Activated naive CD4-positive, alpha-beta T cell treated with anti-CD3 and anti-CD28 coated beads, Interleukin-2, amount 10 ng/mL, durations not matched to agents 7 days and 5 days (primary cell): ENCODE data around the gene KRT81.

Experiments used
- CTCF ChIA-PET: fragments of 350-600 bp; sonication (Branson Sonifier 250); formaldehyde crosslinking; loops from one replicate; lab custom pipeline; 2021; ENCODE audit warnings: antibody characterized with exemption; lab: Charles Lee
- DNase-seq: peaks from one replicate; pipeline ENCODE4 v3.0.0-alpha.2; 2020
- H3K27ac Mint-ChIP-seq: one replicate; pipeline ENCODE4 v1.8.0; 2021; ENCODE audit warnings: mild to moderate bottlenecking, moderate library complexity, mixed read lengths
- H3K27me3 Mint-ChIP-seq: one replicate; pipeline ENCODE4 v1.8.0; 2021; ENCODE audit warnings: mild to moderate bottlenecking, mixed read lengths
- H3K36me3 Mint-ChIP-seq: one replicate; pipeline ENCODE4 v1.8.0; 2021; ENCODE audit warnings: mixed read lengths
- H3K4me1 Mint-ChIP-seq: one replicate; pipeline ENCODE4 v1.8.0; 2021; ENCODE audit warnings: mixed read lengths
- H3K4me3 Mint-ChIP-seq: one replicate; pipeline ENCODE4 v1.8.0; 2021; ENCODE audit warnings: mild to moderate bottlenecking, moderate library complexity, mixed read lengths
- H3K9me3 Mint-ChIP-seq: one replicate; pipeline ENCODE4 v1.8.0; 2021; ENCODE audit warnings: mixed read lengths

The KRT81 gene

DNA sequence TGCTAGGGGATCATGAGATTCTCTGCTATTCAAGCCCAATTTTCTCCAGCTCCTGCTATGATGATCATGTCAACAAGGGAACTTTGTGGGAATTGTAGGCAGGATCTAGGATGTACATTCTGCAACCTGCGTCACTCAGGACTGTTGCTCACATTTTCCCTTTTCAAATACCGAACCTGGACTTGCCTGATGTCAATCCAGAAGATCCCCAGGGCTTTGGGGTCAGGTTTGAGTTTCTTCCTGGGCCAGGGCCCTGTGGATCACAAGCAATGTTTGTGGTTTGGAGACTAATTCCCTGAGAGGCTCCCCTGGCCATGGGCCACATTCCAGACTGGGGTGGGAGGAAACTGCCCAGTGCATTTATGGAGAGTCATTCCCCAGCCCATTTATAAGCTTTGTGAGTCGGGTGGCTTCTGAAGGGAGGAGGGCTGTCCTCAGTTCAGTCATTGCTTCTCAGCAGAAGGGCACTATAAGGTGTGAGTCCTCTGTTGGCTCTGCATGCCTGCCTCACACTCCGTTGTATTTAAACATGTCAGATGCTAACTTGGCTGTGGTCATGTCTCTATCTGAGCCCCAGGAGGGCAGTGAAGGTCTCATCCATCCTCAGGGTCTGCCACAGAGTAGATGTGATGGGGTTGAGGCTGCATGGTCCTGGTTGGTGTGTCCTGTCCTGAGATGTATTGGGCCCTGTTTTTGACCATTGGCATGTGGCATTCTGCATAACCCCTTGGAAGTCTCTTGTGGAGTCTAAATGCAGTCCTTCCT is 10.4 kb downstream of the KRT81 start:
- H3K4me3 Mint-ChIP-seq = no peak overlapping the region
- H3K36me3 Mint-ChIP-seq = no peaks in the 10 kb centered on the region
- CTCF ChIA-PET = interaction anchor here (0.9 to 7.1 kb wide), 7 partner anchors 17 to 108 kb away, joined by 3 to 89 read pairs (median 3); no protein-coding TSS in a partner anchor
- H3K27me3 Mint-ChIP-seq = peaks cover 62% of the 10 kb centered on the region
- no peaks in the 10 kb centered on the region for H3K9me3 Mint-ChIP-seq
- peaks cover 9% of the 10 kb centered on the region for H3K4me1 Mint-ChIP-seq
- no peak overlapping the region for H3K27ac Mint-ChIP-seq
- peak; percentile 13 for DNase-seq

GRCh38 chr12:52280319-52280795 is 11.0 kb downstream of the KRT81 start:
- peaks cover 66% of the 10 kb centered on the region for H3K27me3 Mint-ChIP-seq
- H3K4me1 Mint-ChIP-seq = peaks cover 9% of the 10 kb centered on the region
- DNase-seq = peak; percentile 5
- no peak overlapping the region for H3K4me3 Mint-ChIP-seq
- H3K9me3 Mint-ChIP-seq = no peaks in the 10 kb centered on the region
- no peaks in the 10 kb centered on the region for H3K36me3 Mint-ChIP-seq
- CTCF ChIA-PET = interaction anchor here (1.0 to 7.1 kb wide), 9 partner anchors 16 to 108 kb away, joined by 3 to 89 read pairs (median 6); no protein-coding TSS in a partner anchor
- H3K27ac Mint-ChIP-seq = no peak overlapping the region

- no peaks in the 10 kb centered on the region for H3K36me3 Mint-ChIP-seq
- no peak overlapping the region for H3K27ac Mint-ChIP-seq
- CTCF ChIA-PET = interaction anchor here (0.7 to 7.1 kb wide), 31 partner anchors 7 to 600 kb away, joined by 3 to 89 read pairs (median 4); no protein-coding TSS in a partner anchor
- peak; percentile 14 for DNase-seq
- no peak overlapping the region for H3K4me3 Mint-ChIP-seq
- H3K9me3 Mint-ChIP-seq = no peaks in the 10 kb centered on the region
- peaks cover 72% of the 10 kb centered on the region for H3K27me3 Mint-ChIP-seq
- H3K4me1 Mint-ChIP-seq = peaks cover 9% of the 10 kb centered on the region
These were observed 11.7 kb downstream of the KRT81 start for GRCh38 chr12:52279422-52280318.

DNA sequence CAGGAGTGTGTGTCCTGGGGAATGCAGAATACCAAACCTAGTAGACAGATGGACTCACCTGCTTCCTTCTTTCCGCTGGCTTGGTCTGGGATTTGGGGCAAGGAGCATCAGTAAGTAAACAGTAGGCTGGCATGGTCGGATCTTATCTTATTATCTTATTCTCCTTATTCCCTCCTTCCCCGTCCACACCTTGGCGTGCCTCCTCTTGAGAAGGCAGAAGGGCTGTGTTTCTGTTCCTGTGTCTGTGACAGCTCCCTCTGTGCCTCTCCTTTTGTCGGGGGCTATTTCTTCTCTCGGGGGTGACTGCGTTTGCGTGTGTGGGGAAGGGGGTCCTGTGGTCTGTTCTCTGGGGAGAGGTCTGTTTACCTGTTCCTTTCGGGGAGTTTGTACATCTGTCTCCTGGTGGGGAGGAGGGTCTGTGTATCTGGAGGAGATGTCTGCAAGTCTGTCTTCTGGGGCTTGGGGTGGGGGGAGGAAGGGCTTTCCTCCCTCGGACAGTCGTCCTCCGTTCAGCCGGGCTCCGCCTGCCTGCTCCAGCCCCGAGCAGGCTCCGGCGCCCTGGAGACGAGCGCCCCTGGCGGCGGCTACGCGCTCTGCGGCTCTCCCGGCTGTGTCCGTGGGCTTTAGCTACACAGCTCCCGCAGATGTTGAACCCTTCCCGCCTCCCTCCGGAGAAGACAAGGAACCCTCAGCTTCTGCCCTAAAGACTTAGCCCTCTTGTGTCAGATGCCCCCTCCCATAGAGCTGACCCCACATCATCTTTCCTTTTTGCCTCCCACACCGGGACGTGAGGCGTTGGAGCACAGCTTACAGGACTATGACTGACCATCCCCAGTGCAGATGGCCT is 12.5 kb downstream of the KRT81 start:
- Mint-ChIP-seq H3K4me3 (no peak overlapping the region), H3K27ac (no peak overlapping the region), H3K4me1 (peaks cover 9% of the 10 kb centered on the region), H3K27me3 (peaks cover 77% of the 10 kb centered on the region), H3K36me3 (no peaks in the 10 kb centered on the region), H3K9me3 (no peaks in the 10 kb centered on the region)
- peak; percentile 80 for DNase-seq
- CTCF ChIA-PET = interaction anchor here (0.6 to 7.1 kb wide), 34 partner anchors 8 to 601 kb away, joined by 3 to 89 read pairs (median 4); no protein-coding TSS in a partner anchor

GRCh38 chr12:52277486-52278245 is 13.7 kb downstream of the KRT81 start:
- H3K27ac Mint-ChIP-seq = no peak overlapping the region
- peaks cover 73% of the 10 kb centered on the region for H3K27me3 Mint-ChIP-seq

GRCh38 chr12:52275686-52276085 is 15.6 kb downstream of the KRT81 start:
- no peaks in the 10 kb centered on the region for H3K9me3 Mint-ChIP-seq
- no peak overlapping the region for H3K27ac Mint-ChIP-seq
- H3K27me3 Mint-ChIP-seq = peaks cover 65% of the 10 kb centered on the region
- no peak overlapping the region for H3K4me3 Mint-ChIP-seq
- no peaks in the 10 kb centered on the region for H3K36me3 Mint-ChIP-seq
- peaks cover 9% of the 10 kb centered on the region for H3K4me1 Mint-ChIP-seq
- DNase-seq = peak; percentile 4
- CTCF ChIA-PET = interaction anchor here (0.7 to 7.1 kb wide), 3 partner anchors 12 to 68 kb away, joined by 3 to 76 read pairs (median 3); no protein-coding TSS in a partner anchor

More at GRCh38 chr12:52277486-52278245, 13.7 kb downstream of the KRT81 start:
- Mint-ChIP-seq H3K4me1 (peaks cover 9% of the 10 kb centered on the region), H3K9me3 (no peaks in the 10 kb centered on the region), H3K36me3 (no peaks in the 10 kb centered on the region), H3K4me3 (no peak overlapping the region)
- DNase-seq = peak; percentile 20
- CTCF ChIA-PET = interaction anchor here (0.8 to 7.1 kb wide), 11 partner anchors 9 to 120 kb away, joined by 3 to 89 read pairs (median 8); no protein-coding TSS in a partner anchor

DNA sequence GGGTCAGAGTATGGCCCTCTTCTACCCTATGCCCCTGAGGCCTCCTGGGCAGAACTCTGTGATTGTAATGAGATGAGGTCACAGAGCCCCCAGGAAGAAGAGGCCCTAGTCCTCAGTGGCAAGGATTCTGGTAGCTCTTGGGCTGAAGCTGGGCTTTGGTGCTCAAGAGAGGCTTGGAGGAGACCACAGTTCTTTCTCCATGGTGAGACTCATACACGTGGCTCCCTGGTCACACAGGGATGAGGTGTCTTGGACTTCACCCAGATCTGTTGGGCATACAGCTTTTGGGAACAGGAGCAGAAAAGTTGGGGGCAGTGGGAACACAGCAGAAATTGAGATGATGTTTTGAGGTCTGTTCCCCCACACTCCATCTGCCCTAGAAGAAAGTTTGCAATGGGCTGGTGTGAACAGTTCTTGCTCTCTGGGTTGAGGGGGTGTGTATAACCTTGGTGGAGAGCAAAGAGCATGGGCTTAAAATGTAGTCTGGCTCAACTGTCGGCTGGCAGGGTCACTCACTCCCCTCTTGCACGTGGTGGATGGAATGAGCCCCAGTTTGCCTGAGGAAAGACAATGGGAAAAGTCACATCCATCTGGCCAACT is 16.7 kb downstream of the KRT81 start, which contains the start of gene KRT86:
Gene KRT86 (plus strand): TSS at position 125 of the 600 bp plus-strand sequence. CDS start 27,272 bp downstream, outside the sequence.
- CTCF ChIA-PET = interaction anchor here (1.6 to 7.1 kb wide), 2 partner anchors 11 to 67 kb away, joined by 3 to 76 read pairs; no protein-coding TSS in a partner anchor

DNA sequence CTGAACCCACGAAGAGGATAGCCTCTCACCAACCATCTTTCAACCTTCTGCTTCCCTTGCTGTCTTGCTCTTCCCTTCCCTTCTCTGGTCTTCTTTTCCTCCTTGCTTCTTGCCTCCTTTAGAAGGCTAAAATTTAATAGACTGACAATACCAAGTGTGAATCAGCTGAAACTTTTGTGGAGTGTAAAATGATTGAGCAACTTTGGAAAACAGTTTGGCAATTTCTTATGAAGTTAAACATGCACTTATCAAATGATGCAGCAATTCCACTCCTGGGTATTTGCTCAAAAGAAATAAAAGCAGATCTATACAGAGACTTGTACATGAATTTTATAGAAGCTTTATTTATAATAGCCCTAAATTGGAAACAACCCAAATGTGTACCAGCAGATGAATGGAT is 20.2 kb downstream of the KRT81 start:
- Mint-ChIP-seq H3K36me3 (no peaks in the 10 kb centered on the region), H3K9me3 (no peaks in the 10 kb centered on the region), H3K4me3 (no peak overlapping the region), H3K27ac (no peak overlapping the region), H3K27me3 (peaks cover 53% of the 10 kb centered on the region), H3K4me1 (peaks cover 2% of the 10 kb centered on the region)
- CTCF ChIA-PET = interaction anchor here (1.1 kb wide), 1 partner anchor 49 kb away, joined by 3 read pairs; no protein-coding TSS in a partner anchor
- DNase-seq = no peak

More for the DNA sequence above, 16.7 kb downstream of the KRT81 start, which contains the start of gene KRT86:
- Mint-ChIP-seq H3K27ac (no peak within 1 kb of the TSS), H3K36me3 (no peaks in the 10 kb centered on the region), H3K27me3 (peaks cover 65% of the 10 kb centered on the region), H3K9me3 (no peaks in the 10 kb centered on the region), H3K4me3 (no peak within 1 kb of the TSS), H3K4me1 (peaks cover 9% of the 10 kb centered on the region)
- peak; percentile 1 for DNase-seq

GRCh38 chr12:52270541-52271070 is 20.7 kb downstream of the KRT81 start:
- Mint-ChIP-seq H3K36me3 (no peaks in the 10 kb centered on the region), H3K27me3 (peaks cover 51% of the 10 kb centered on the region), H3K27ac (no peak overlapping the region), H3K4me1 (peaks cover 2% of the 10 kb centered on the region), H3K4me3 (no peak overlapping the region), H3K9me3 (no peaks in the 10 kb centered on the region)
- DNase-seq = peak; percentile 8
- CTCF ChIA-PET = interaction anchor here (12.5 kb wide), 1 partner anchor 7 kb away, joined by 76 read pairs; the partner anchor contains the start of gene KRT86

- H3K4me1 Mint-ChIP-seq = peaks cover 2% of the 10 kb centered on the region
- peaks cover 50% of the 10 kb centered on the region for H3K27me3 Mint-ChIP-seq
- no peak overlapping the region for H3K4me3 Mint-ChIP-seq
- CTCF ChIA-PET = interaction anchor here (1.0 to 12.5 kb wide), 3 partner anchors 9 to 16 kb away, joined by 4 to 76 read pairs (median 6); partner anchors contain the start of gene KRT86
- no peaks in the 10 kb centered on the region for H3K36me3 Mint-ChIP-seq
- H3K27ac Mint-ChIP-seq = no peak overlapping the region
- H3K9me3 Mint-ChIP-seq = no peaks in the 10 kb centered on the region
- no peak for DNase-seq
These were observed 23.1 kb downstream of the KRT81 start for GRCh38 chr12:52268212-52268611.

DNA sequence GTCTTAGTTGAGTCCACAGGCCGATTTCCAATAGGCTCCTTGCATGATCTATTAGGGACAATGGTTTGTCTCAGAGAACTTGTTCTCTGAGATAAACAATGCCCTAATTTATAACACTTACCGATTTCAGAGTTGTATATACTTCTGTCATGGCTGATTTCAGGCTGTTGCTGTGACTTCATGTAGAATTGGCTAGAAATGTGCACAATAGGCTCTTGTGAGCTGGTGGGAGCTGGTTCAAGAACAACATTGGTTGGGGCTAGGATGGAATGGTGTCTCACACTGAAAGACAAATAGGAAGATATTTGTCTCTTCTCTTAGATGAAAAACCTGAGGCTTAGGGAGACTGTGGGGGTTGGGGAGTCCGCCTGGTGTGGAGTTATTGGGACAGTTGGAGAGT is 23.6 kb downstream of the KRT81 start:
- Mint-ChIP-seq H3K27me3 (peaks cover 52% of the 10 kb centered on the region), H3K9me3 (peaks cover 2% of the 10 kb centered on the region), H3K27ac (no peak overlapping the region), H3K4me3 (no peak overlapping the region), H3K36me3 (no peaks in the 10 kb centered on the region), H3K4me1 (peaks cover 2% of the 10 kb centered on the region)
- CTCF ChIA-PET = interaction anchor here (1.0 to 12.5 kb wide), 4 partner anchors 9 to 95 kb away, joined by 3 to 76 read pairs (median 5); partner anchors contain the start of gene KRT86
- peak; percentile 1 for DNase-seq
